K562 (cell line): ENCODE data around the gene ACBD6. TPM values are rescaled to one million over a fixed set of nuclear protein-coding genes. Genes with fewer than 3 reads are reported as not detected.
A peak's percentile ranks its signal among the peaks of the same experiment; 100 is the strongest.

Experiments used
- EHMT2 ChIP-seq: fragments of 450-650 bp; IDR thresholded peaks from 2 replicates; pipeline ENCODE4 v1.6.1; 2018; ENCODE audit warnings: antibody characterized with exemption
- ESRRB ChIP-seq: fragments of 250-450 bp; sonication (Bioruptor Pico); IDR thresholded peaks from 2 replicates; pipeline ENCODE4 v1.5.0; 2020; ENCODE audit warnings: mild to moderate bottlenecking, moderate library complexity, borderline replicate concordance
- FOXA1 ChIP-seq: fragments of 450-650 bp; IDR thresholded peaks from 2 replicates; pipeline ENCODE4 v1.6.1; 2016; ENCODE audit warnings: mild to moderate bottlenecking, borderline replicate concordance
- KDM1A ChIP-seq, 2 experiments: fragments of 450-650 bp; IDR thresholded peaks; 2 replicates each; pipeline ENCODE4 v1.6.1; 2016; ENCODE audit warnings: mild to moderate bottlenecking in 2 of 2
- MYC ChIP-seq, 2 experiments: fragments of 250-450 bp in 1 of 2; sonication (Bioruptor Pico) in 1 of 2; IDR thresholded peaks; 2 replicates each; pipeline versions ENCODE4 v1.5.1 to v1.6.1; 2012 to 2021; ENCODE audit warnings: low read depth in 2 of 2, borderline replicate concordance in 1 of 2, improper control_type of control experiment in 1 of 2, low read length in 1 of 2, mild to moderate bottlenecking in 1 of 2, moderate library complexity in 1 of 2
- NFE2 ChIP-seq: IDR thresholded peaks from 2 replicates; pipeline ENCODE4 v1.6.1; 2014; ENCODE audit warnings: antibody characterized with exemption, low read depth
- PCBP2 ChIP-seq: fragments of 200-400 bp; formaldehyde crosslinking; IDR thresholded peaks from 2 replicates; pipeline ENCODE4 v1.6.1; 2018; ENCODE audit warnings: low read length, low read depth, mild to moderate bottlenecking, moderate library complexity; ENCODE audit not compliant: poor library complexity, severe bottlenecking
- PTRF ChIP-seq: fragments of 450-650 bp; IDR thresholded peaks from 2 replicates; pipeline ENCODE4 v1.6.1; 2016; ENCODE audit warnings: mild to moderate bottlenecking, missing genetic modification characterization, missing compliant biosample characterization
- TFAM ChIP-seq: fragments of 250-450 bp; sonication (Bioruptor Pico); conservative IDR thresholded peaks from 2 replicates; pipeline ENCODE4 v1.5.0; 2021; ENCODE audit warnings: mild to moderate bottlenecking, moderate library complexity
- XRCC4 ChIP-seq: IDR thresholded peaks from one replicate; pipeline ENCODE4 v1.6.1; 2011; ENCODE audit not compliant: insufficient read depth, insufficient read length; ENCODE audit errors: extremely low read depth
- ZFX ChIP-seq: sonication (generic); formaldehyde crosslinking; IDR thresholded peaks from 2 replicates; pipeline ENCODE4 v1.8.0; 2022; ENCODE audit warnings: mild to moderate bottlenecking, missing genetic modification reagents, moderate library complexity
- ZNF431 ChIP-seq: sonication (generic); formaldehyde crosslinking; IDR thresholded peaks from 2 replicates; pipeline ENCODE4 v1.8.0; 2022; ENCODE audit warnings: mild to moderate bottlenecking, missing genetic modification reagents
- ZNF644 ChIP-seq: fragments of 200-800 bp; sonication (Bioruptor generic); IDR thresholded peaks from 2 replicates; pipeline ENCODE4 v1.6.1; 2016; ENCODE audit warnings: low read depth, missing genetic modification characterization, missing compliant biosample characterization
- polyA plus RNA-seq, 8 experiments: library from polyadenylated mRNA; depleted of rRNA in 4 of 8; stranded (reverse) in 5 of 8; unstranded in 3 of 8; fragments of >200 nt; fragmentation: Nextera tagmentation in 2 of 8; fragmentation: Illumina TruSeq in 1 of 8; extraction: Ambion mirVana in 2 of 8; extraction: Trizol in 1 of 8; gene quantifications; 2 replicates each; pipeline versions ENCODE4 v1.2.1 to v1.2.3, GENCODE V29; 2011 to 2014; ENCODE audit warnings: inconsistent platforms in 1 of 8, missing spikeins in 1 of 8
- total RNA-seq, 7 experiments: library from RNA; depleted of rRNA in 6 of 7; stranded (reverse); fragments of >200 nt in 6 of 7; fragmentation: Illumina TruSeq in 2 of 7; extraction: Trizol in 2 of 7; gene quantifications; 2 replicates each; pipeline versions ENCODE4 v1.2.1 to v1.2.3, GENCODE V29; 2011 to 2021; ENCODE audit warnings: low replicate concordance in 1 of 7
- TF ChIP-seq, protein P1 (sequence below): fragments of 200-600 bp; sonication (generic); IDR thresholded peaks from one replicate; pipeline ENCODE4 v1.6.1; 2012; ENCODE audit warnings: mild to moderate bottlenecking, low read depth, low read length, inconsistent platforms
- TF ChIP-seq, protein P2 (sequence below): fragments of 450-650 bp; formaldehyde crosslinking; IDR thresholded peaks from 2 replicates; pipeline ENCODE4 v1.4.0; 2020; ENCODE audit warnings: mild to moderate bottlenecking, moderate library complexity

ACBD6 gene
- total and polyA plus RNA-seq, 9 of the 15 experiments (the other 6 are each of a cell fraction or from before 2014, with no cell fraction given): 16.9 to 107 (median 77.7) TPM

- TF ChIP-seq PCBP2 (no peak), PTRF (tag) (no peak), TFAM (no peak), ZFX (CRISPR knock-in tag) (no peak), KDM1A (IDR thresholded peaks at IDR 0.05) (peak in 1 of 2 experiments; percentile 88; a peak in 1 of 4 replicates), FOXA1 (no peak), XRCC4 (no peak), ZNF644 (no peak), MYC (IDR thresholded peaks at IDR 0.05; ENCODE audit: low read depth, low read length) (no peak), MYC (CRISPR knock-in tag; IDR thresholded peaks at IDR 0.05; ENCODE audit: borderline replicate concordance, low read depth) (no peak), ESRRB (no peak), ZNF431 (CRISPR knock-in tag) (no peak), EHMT2 (peak; percentile 97), NFE2 (no peak)
- TF ChIP-seq, protein P1, sequence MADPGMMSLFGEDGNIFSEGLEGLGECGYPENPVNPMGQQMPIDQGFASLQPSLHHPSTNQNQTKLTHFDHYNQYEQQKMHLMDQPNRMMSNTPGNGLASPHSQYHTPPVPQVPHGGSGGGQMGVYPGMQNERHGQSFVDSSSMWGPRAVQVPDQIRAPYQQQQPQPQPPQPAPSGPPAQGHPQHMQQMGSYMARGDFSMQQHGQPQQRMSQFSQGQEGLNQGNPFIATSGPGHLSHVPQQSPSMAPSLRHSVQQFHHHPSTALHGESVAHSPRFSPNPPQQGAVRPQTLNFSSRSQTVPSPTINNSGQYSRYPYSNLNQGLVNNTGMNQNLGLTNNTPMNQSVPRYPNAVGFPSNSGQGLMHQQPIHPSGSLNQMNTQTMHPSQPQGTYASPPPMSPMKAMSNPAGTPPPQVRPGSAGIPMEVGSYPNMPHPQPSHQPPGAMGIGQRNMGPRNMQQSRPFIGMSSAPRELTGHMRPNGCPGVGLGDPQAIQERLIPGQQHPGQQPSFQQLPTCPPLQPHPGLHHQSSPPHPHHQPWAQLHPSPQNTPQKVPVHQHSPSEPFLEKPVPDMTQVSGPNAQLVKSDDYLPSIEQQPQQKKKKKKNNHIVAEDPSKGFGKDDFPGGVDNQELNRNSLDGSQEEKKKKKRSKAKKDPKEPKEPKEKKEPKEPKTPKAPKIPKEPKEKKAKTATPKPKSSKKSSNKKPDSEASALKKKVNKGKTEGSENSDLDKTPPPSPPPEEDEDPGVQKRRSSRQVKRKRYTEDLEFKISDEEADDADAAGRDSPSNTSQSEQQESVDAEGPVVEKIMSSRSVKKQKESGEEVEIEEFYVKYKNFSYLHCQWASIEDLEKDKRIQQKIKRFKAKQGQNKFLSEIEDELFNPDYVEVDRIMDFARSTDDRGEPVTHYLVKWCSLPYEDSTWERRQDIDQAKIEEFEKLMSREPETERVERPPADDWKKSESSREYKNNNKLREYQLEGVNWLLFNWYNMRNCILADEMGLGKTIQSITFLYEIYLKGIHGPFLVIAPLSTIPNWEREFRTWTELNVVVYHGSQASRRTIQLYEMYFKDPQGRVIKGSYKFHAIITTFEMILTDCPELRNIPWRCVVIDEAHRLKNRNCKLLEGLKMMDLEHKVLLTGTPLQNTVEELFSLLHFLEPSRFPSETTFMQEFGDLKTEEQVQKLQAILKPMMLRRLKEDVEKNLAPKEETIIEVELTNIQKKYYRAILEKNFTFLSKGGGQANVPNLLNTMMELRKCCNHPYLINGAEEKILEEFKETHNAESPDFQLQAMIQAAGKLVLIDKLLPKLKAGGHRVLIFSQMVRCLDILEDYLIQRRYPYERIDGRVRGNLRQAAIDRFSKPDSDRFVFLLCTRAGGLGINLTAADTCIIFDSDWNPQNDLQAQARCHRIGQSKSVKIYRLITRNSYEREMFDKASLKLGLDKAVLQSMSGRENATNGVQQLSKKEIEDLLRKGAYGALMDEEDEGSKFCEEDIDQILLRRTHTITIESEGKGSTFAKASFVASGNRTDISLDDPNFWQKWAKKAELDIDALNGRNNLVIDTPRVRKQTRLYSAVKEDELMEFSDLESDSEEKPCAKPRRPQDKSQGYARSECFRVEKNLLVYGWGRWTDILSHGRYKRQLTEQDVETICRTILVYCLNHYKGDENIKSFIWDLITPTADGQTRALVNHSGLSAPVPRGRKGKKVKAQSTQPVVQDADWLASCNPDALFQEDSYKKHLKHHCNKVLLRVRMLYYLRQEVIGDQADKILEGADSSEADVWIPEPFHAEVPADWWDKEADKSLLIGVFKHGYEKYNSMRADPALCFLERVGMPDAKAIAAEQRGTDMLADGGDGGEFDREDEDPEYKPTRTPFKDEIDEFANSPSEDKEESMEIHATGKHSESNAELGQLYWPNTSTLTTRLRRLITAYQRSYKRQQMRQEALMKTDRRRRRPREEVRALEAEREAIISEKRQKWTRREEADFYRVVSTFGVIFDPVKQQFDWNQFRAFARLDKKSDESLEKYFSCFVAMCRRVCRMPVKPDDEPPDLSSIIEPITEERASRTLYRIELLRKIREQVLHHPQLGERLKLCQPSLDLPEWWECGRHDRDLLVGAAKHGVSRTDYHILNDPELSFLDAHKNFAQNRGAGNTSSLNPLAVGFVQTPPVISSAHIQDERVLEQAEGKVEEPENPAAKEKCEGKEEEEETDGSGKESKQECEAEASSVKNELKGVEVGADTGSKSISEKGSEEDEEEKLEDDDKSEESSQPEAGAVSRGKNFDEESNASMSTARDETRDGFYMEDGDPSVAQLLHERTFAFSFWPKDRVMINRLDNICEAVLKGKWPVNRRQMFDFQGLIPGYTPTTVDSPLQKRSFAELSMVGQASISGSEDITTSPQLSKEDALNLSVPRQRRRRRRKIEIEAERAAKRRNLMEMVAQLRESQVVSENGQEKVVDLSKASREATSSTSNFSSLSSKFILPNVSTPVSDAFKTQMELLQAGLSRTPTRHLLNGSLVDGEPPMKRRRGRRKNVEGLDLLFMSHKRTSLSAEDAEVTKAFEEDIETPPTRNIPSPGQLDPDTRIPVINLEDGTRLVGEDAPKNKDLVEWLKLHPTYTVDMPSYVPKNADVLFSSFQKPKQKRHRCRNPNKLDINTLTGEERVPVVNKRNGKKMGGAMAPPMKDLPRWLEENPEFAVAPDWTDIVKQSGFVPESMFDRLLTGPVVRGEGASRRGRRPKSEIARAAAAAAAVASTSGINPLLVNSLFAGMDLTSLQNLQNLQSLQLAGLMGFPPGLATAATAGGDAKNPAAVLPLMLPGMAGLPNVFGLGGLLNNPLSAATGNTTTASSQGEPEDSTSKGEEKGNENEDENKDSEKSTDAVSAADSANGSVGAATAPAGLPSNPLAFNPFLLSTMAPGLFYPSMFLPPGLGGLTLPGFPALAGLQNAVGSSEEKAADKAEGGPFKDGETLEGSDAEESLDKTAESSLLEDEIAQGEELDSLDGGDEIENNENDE: no peak
- TF ChIP-seq, protein P2, sequence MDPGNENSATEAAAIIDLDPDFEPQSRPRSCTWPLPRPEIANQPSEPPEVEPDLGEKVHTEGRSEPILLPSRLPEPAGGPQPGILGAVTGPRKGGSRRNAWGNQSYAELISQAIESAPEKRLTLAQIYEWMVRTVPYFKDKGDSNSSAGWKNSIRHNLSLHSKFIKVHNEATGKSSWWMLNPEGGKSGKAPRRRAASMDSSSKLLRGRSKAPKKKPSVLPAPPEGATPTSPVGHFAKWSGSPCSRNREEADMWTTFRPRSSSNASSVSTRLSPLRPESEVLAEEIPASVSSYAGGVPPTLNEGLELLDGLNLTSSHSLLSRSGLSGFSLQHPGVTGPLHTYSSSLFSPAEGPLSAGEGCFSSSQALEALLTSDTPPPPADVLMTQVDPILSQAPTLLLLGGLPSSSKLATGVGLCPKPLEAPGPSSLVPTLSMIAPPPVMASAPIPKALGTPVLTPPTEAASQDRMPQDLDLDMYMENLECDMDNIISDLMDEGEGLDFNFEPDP: no peak
These were observed 260.4 kb downstream of the ACBD6 start (continued) for GRCh38 chr1:180241716-180242544.
